Head of caudate nucleus (tissue), 42 donors: ENCODE data around the gene ANKRD50.

Experiments used
- DNase-seq, 42 donors: peaks; one replicate each; pipeline versions ENCODE4 v3.0.0 to v3.0.0-alpha.2; 2020 to 2021; ENCODE audit warnings: mixed read lengths in 7 of 42
- intact Hi-C: fragments of 100-400 bp; cut with DNase I; formaldehyde crosslinking; loops from one replicate; pipeline ENCODE4 v1.15.0; 2022

Gene ANKRD50

GRCh38 chr4:124641715-124642381, 70.7 kb downstream of the ANKRD50 start:
- no peak for DNase-seq
- intact Hi-C loops, result no loop called here

GRCh38 chr4:124640022-124640730, 72.4 kb downstream of the ANKRD50 start:
- no peak for DNase-seq
- intact Hi-C loops, result no loop called here

GRCh38 chr4:124637321-124637720, 75.2 kb downstream of the ANKRD50 start:
- DNase-seq, result no peak
- intact Hi-C loops, result no loop called here

GRCh38 chr4:124636788-124637187, 75.7 kb downstream of the ANKRD50 start:
- no peak for DNase-seq

GRCh38 chr4:124635331-124635730, 77.2 kb downstream of the ANKRD50 start:
- no peak for DNase-seq
- intact Hi-C loops, result no loop called here

More at GRCh38 chr4:124636788-124637187, 75.7 kb downstream of the ANKRD50 start:
- intact Hi-C loops, result no loop called here

- intact Hi-C loops, result no loop called here
- no peak for DNase-seq
Observed at GRCh38 chr4:124633285-124633941, 79.1 kb downstream of the ANKRD50 start.

- intact Hi-C loops, result no loop called here
- no peak for DNase-seq
Observed at GRCh38 chr4:124632439-124632838, 80.1 kb downstream of the ANKRD50 start.

GRCh38 chr4:124631760-124632159, 80.8 kb downstream of the ANKRD50 start:
- no peak for DNase-seq
- intact Hi-C loops, result no loop called here

GRCh38 chr4:124629681-124630080, 82.9 kb downstream of the ANKRD50 start:
- no peak for DNase-seq
- intact Hi-C loops, result no loop called here
